A673 (cell line): ENCODE results near the gene MTERF2.

Experiments
- CTCF ChIP-seq: fragments of 300-800, 200-600 bp; sonication (generic); conservative IDR thresholded peaks from 2 replicates; pipeline ENCODE4 v1.5.1; 2017; ENCODE audit warnings: low read depth, mild to moderate bottlenecking, antibody characterized with exemption, low read length, moderate library complexity, mixed read lengths
- EZH2 ChIP-seq: fragments of 200-600 bp; sonication (generic); IDR thresholded peaks from 2 replicates; pipeline ENCODE4 v1.6.1; 2017; ENCODE audit warnings: borderline replicate concordance, low read depth, mild to moderate bottlenecking, mixed read lengths, antibody characterized with exemption, low read length; ENCODE audit not compliant: poor library complexity, severe bottlenecking

GRCh38 chr12:106945261-106945851 lies 41.6 kb downstream of the MTERF2 start:
- TF ChIP-seq CTCF: no peak
- TF ChIP-seq EZH2: no peak
